DND-41 (cell line): ENCODE data around the gene ZNF471.

Source experiments
- CTCF ChIP-seq: IDR thresholded peaks from 2 replicates; pipeline ENCODE4 v1.5.1; 2012; ENCODE audit warnings: borderline replicate concordance, low read length, moderate library complexity, mild to moderate bottlenecking; ENCODE audit not compliant: poor library complexity, severe bottlenecking; ENCODE audit errors: extremely low read depth
- EZH2 ChIP-seq: IDR thresholded peaks from 3 replicates; pipeline ENCODE4 v1.6.1; 2012; ENCODE audit warnings: borderline replicate concordance, low read depth, mild to moderate bottlenecking, moderate library complexity, low read length, inconsistent platforms; ENCODE audit not compliant: severe bottlenecking

GRCh38 chr19:56537442-56537841 is 29.8 kb downstream of the ZNF471 start:
- TF ChIP-seq CTCF (no peak), EZH2 (no peak)
